ENCODE data around the gene CHRNB4. TPM values are rescaled to one million over a fixed set of nuclear protein-coding genes. Genes with fewer than 3 reads are reported as not detected.
"Not testable (repeated sequence)": the region's sequence is repeated elsewhere in the genome, so short reads cannot be mapped to it uniquely, and the experiment has no call there.

The CHRNB4 gene
- 0.23 TPM in 1 of 2 replicates, not detected in the other for total RNA-seq

DNA sequence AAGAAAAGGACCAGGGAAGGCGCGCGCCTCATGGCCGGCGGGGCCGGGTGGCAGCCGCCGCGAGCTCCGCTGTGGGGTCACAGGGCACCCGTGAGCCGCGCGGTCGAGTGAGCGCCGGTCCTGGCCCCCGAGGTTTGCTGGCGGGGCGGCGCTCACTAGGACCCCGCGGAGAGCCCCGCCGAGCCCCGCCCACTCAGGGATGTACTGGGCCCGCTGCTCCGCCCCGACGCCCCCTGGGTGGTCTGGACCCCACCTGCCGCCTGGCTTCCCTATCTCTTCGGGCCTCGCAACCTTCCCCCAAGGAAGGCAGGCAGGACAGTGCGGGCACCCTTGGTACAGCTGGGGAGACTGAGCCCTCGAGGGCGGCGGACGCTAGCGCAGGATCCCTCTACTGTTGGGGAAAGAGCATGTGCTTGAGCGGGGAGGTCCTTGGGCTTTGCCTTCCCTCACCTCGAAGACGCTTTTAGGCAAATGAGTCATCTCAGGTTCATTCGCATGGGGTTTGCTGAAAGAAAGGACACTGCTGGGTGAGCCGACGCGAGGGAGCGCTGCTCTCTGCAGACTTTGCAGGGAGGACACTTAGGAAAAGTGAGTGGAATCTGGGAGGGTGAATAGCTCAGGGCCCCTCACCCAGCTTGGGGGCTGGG lies at the start of gene CHRNB4:
Gene CHRNB4, minus strand, starts transcription at position 109 of the 647 bp plus-strand sequence. Its CDS starts 77 bp downstream, at position 32.
- peak within 1 kb of the TSS; percentile 53 for H3K4me3 ChIP-seq (ENCODE audit: low read depth, low read length)
- TF ChIP-seq CTCF (conservative IDR thresholded peaks at IDR 0.05; ENCODE audit: low read depth, low read length), result no peak
- no peak for DNase-seq (ENCODE audit: low read depth)

GRCh38 chr15:78689626-78690025 lies 48.6 kb upstream of the CHRNB4 start:
- TF ChIP-seq CTCF (conservative IDR thresholded peaks at IDR 0.05; ENCODE audit: low read depth, low read length), result no peak
- DNase-seq (ENCODE audit: low read depth), result no peak
- no peak overlapping the region for H3K4me3 ChIP-seq (ENCODE audit: low read depth, low read length)

GRCh38 chr15:78685925-78686324 lies 44.9 kb upstream of the CHRNB4 start:
- no peak for TF ChIP-seq CTCF (conservative IDR thresholded peaks at IDR 0.05; ENCODE audit: low read depth, low read length)
- no peak overlapping the region for H3K4me3 ChIP-seq (ENCODE audit: low read depth, low read length)
- no peak for DNase-seq (ENCODE audit: low read depth)

- DNase-seq (ENCODE audit: low read depth), result no peak
- no peak overlapping the region for H3K4me3 ChIP-seq (ENCODE audit: low read depth, low read length)
- TF ChIP-seq CTCF (conservative IDR thresholded peaks at IDR 0.05; ENCODE audit: low read depth, low read length), result no peak
These were observed 44.3 kb upstream of the CHRNB4 start for GRCh38 chr15:78685159-78685921.

GRCh38 chr15:78684657-78685056 lies 43.6 kb upstream of the CHRNB4 start:
- no peak for DNase-seq (ENCODE audit: low read depth)
- H3K4me3 ChIP-seq (ENCODE audit: low read depth, low read length), result no peak overlapping the region
- TF ChIP-seq CTCF (conservative IDR thresholded peaks at IDR 0.05; ENCODE audit: low read depth, low read length), result no peak

GRCh38 chr15:78683599-78683998 lies 42.6 kb upstream of the CHRNB4 start:
- DNase-seq (ENCODE audit: low read depth); H3K4me3 ChIP-seq (ENCODE audit: low read depth, low read length): not testable (repeated sequence)

GRCh38 chr15:78682693-78683410 lies 41.8 kb upstream of the CHRNB4 start:
- TF ChIP-seq CTCF (conservative IDR thresholded peaks at IDR 0.05; ENCODE audit: low read depth, low read length), result no peak
- no peak overlapping the region for H3K4me3 ChIP-seq (ENCODE audit: low read depth, low read length)
- no peak for DNase-seq (ENCODE audit: low read depth)
